G401.6 (cell line): Measurements from ENCODE around the gene TMC6.
"Not testable (repeated sequence)": the region's sequence is repeated elsewhere in the genome, so short reads cannot be mapped to it uniquely, and the experiment has no call there.

Experiments
- FAIRE-seq: peaks from 2 replicates; lab custom pipeline; 2012; peaks lifted over from hg19 to GRCh38; lab: Jason Lieb, UNC

The TMC6 gene

GRCh38 chr17:78108726-78109488 is 19.6 kb downstream of the TMC6 start:
- FAIRE-seq, result no peak

DNA sequence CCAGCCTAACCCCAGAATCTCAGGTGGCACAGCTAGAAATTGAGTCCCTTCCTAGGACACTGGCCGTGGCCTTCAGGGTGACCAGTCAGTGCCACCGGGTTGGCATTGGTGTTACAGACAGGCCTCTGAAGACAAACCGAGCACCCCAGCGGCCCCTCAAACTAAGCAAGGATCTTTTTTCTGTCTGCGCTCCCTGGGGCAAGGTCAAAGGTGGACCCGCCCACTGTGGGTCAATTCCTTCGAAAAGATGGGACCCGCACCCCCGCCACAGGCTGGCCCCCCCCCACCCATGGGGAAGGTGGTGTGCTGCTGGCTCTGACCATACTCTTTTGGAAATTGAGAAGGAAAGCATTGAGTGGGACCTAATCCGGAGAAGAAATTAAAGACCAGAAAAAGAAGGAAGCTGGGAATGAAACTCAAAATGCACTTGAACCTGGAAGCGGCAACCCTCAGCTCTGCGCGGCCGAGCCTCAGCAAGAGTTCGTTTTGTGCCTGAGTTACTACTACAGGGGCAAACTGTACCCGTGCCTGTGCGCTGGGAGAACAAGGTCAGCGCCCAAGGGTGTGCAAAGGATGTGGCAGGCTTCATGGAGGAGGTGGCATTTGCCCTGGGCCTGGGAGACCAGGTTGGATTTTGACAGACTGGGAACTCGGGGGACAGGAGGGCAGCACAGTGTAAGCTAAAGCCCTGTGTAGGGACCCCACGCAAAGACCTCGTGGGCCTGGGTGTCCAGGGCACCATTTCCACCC is 20.4 kb downstream of the TMC6 start:
- FAIRE-seq, result no peak

- no peak for FAIRE-seq
These were observed 21.1 kb downstream of the TMC6 start for GRCh38 chr17:78107457-78107856.

- no peak for FAIRE-seq
These were observed 22.3 kb downstream of the TMC6 start for GRCh38 chr17:78106211-78106610.

- FAIRE-seq, result no peak
These were observed 23.0 kb downstream of the TMC6 start for GRCh38 chr17:78105551-78105950.

DNA sequence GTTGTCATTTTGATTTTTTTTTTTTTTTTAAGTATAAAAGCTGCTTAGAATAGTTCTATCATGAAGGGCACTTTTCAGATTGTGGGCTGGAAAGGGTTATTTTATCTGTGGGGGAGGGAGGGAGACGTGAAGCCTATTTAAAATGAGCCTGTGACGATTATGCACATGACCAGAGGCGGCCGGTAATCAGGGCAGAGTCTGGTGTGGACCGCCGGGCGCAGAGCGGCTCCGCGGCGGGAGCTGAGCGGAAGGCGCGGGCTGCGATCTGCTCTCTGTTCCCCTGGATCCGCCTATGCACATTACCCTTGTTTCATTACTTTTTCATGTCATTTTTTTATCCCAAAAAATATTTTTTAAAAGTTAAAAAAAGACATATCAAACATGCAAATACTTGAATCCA is 23.5 kb downstream of the TMC6 start:
- no peak for FAIRE-seq

DNA sequence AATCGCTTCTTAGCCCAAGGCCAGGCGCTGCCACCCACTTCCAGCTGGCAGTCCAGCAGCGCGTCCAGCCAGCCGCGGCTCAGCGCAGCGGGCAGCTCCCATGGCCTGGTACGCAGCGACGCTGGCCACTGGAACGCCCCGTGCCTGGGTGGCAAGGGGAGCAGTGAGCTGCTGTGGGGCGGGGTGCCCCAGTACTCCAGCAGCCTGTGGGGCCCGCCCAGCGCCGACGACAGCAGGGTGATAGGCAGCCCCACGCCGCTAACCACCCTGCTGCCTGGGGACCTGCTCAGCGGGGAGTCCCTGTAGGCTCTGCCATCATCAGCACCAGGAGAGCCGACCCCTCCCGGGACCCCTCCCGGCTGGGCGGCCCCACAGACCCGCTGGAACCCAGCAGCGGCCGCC is 24.0 kb downstream of the TMC6 start:
- FAIRE-seq, result no peak

GRCh38 chr17:78103311-78103710 is 25.2 kb downstream of the TMC6 start:
- no peak for FAIRE-seq

DNA sequence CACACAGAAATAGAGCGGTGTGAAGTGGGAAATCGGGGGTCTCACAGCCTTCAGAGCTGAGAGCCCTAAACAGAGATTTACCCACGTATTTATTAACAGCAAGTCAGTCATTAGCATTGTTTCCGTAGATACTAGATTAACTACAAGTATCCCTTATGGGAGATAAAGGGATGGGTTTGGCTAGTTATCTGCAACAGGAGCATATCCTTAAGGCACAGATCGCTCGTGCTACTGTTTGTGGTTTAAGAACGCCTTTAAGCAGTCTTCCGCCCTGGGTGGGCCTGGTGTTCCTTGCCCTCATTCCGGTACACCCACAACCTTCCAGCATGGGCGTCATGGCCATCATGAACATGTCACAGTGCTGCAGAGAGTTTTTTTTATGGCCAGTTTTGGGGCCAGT is 27.0 kb downstream of the TMC6 start:
- FAIRE-seq, result no peak

- FAIRE-seq, result no peak
These were observed 27.4 kb downstream of the TMC6 start for GRCh38 chr17:78101112-78101511.

DNA sequence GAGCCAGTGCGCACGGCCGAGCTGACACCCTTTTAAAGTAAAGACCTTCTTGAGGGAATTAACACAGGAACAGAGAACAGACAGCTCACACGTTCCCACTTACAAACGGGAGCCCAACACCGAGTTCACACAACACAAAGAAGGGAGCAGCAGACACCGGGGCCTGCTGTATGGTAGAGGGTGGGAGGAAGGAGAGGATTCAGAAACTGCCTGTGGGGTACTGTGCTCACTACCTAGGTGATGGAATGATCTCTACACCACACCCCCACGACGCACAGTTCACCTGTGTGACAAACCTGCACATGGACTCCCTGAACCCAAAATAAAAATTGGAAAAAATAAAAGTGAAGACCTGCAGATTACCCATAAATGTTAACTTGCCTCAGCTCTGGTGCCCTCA is 32.5 kb downstream of the TMC6 start:
- no peak for FAIRE-seq

DNA sequence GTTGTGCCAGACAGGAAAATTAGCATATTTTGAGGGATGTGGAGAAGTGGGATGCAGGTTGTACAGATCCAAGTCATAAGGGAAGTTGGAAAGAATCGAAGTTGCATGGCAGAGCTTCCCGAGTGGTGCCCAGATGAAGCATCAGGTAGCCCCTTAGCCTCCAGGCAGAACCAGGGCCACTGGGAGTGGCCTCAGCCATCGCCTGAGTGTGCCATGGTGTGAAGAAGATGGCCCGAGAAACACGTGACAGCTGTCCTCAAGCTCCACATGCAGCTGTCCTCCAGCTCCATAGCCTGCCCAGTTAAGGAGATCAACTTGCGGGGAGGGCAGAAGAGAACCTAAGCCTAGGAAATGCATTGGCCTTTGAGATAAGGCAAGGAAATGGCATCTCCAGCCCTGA is 33.5 kb downstream of the TMC6 start:
- FAIRE-seq, result no peak

GRCh38 chr17:78092794-78093324 is 35.7 kb downstream of the TMC6 start:
- FAIRE-seq, result no peak

DNA sequence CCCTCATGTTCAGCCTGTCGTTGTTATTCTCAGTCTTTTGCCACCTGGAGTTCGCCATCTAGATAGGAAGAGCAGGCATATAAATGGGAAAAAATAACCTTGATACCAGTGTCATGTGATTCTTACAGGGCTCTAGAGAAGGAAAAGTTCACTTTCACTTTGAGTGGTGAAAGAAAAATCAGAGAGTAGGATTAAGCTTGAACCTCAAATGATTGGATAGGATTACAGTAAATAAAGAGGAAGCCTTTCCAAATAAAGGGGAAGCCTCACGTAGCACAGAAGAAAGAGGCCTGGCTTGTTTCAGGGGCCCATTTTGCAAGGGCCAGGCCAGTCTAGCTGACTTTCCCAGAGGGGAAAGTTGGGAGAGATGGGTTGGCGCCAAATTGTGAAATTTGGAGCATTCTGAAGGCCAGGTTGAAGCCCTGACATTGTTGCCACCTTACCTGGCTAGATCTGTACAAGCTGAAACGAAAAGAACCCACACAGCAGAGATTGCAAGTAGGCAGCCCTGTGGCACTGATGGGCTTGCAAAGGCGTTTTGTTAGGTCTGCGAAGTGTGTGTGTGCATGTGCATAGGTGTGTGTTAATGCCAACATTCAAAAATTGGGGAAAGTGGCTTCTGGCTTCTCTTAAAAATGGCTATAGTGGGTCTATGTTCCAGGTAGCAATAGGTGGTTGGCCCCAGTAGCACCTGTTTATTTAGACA is 38.8 kb downstream of the TMC6 start:
- no peak for FAIRE-seq

- no peak for FAIRE-seq
These were observed 40.0 kb downstream of the TMC6 start for GRCh38 chr17:78088529-78088928.

- no peak for FAIRE-seq
These were observed 41.8 kb downstream of the TMC6 start for GRCh38 chr17:78086740-78087139.

DNA sequence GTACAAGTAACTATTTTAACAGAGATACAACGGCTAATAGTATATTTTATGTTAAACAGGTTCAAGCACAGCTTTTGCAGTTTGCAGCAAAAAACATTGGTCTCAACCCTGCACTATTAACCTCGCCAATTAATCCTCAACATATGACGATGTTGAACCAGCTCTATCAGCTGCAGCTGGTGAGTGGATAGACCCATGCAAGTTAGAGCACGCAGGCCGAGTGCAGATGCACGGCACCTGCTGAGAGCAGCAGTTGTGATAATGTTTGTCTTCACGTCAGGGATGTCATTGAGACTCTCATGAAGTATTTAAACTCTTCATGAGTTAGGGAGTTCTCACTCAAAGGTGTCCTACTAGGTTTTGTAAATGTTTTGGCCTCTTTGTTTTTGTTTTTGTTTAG is 45.6 kb downstream of the TMC6 start:
- no peak for FAIRE-seq

DNA sequence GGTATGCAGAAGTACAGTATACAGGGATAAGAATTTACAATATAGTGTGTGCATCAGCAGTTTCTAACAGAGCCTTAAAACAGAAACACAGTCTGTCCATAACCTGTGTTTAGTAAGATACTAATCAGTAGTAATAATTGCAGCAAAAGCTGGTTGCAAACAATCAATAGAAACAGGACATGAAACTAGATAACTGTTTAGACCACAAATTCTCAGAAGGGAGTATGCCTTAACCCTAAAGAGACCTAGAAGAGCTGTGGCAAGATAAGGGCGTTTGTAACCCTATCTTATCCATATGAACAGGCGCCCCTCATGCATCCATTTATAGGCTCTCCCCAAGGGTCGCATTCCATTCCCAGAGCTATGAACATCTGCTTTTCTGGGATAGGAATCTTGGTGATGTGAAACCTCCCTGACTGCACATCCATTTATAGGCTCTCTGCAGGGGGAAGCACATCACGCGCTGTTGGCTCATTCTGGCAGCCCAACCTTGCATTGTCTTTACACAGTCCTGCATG is 46.1 kb downstream of the TMC6 start:
- FAIRE-seq, result not testable (repeated sequence)

DNA sequence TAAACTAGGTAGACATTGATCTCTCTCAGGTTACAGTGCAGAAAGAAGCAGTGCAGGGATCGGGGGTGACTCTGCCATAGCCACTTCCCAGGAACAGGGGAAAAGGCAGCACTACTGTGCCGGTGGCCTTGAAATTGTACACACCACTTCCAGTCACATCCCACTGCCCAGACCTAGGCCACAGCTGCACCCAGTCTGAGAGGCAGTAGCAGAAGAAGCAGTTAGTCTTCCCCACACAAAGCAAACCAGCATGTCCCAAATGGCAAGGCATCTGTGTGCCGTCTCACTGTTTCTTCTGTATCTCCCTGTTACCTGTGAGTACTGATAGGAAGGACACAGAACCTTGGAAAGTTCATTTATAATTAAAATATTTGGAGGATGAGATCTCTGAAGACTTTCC is 47.0 kb downstream of the TMC6 start:
- no peak for FAIRE-seq

DNA sequence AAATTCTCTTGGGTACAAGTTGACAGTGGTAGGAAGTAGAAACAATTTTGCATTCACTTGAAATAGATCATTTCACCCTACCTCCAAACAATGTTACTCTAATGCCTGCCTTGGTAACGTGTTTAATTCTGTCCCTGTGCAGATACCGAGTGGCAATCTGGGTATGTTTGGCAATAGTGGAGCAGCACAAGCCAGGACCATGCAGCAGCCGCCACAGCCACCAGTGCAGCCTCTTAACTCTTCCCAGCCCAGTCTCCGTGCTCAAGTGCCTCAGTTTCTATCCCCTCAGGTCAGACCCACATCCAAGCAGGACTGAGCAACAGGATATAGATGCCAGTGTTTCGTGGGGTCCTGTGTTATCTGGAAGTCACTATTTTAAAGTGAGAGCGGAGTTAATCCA is 49.3 kb downstream of the TMC6 start:
- no peak for FAIRE-seq

- no peak for FAIRE-seq
These were observed 53.0 kb downstream of the TMC6 start for GRCh38 chr17:78075545-78075944.

GRCh38 chr17:78075011-78075410 is 53.5 kb downstream of the TMC6 start:
- FAIRE-seq, result no peak

- no peak for FAIRE-seq
These were observed 55.6 kb downstream of the TMC6 start for GRCh38 chr17:78072961-78073360.
